Activated CD8-positive, alpha-beta T cell treated with anti-CD3 and anti-CD28 coated beads, Interleukin-2, amount 10 ng/mL, durations not matched to agents 7 days and 5 days (primary cell): Measurements from ENCODE around the gene ABCD1. TPM values are rescaled to one million over a fixed set of nuclear protein-coding genes. Genes with fewer than 3 reads are reported as not detected.
"Not testable (repeated sequence)": the region's sequence is repeated elsewhere in the genome, so short reads cannot be mapped to it uniquely, and the experiment has no call there.

ENCODE experiments used
- ATAC-seq: fragments of 150-1000 bp; cut with Tn5 transposase; one replicate; pipeline ENCODE4 v1.10.0; 2021; ENCODE audit warnings: moderate library complexity
- CTCF ChIA-PET: fragments of 350-600 bp; sonication (Branson Sonifier 250); formaldehyde crosslinking; loops from one replicate; lab custom pipeline; 2021; ENCODE audit warnings: antibody characterized with exemption; lab: Charles Lee
- POLR2A ChIA-PET: fragments of 350-600 bp; sonication (Branson Sonifier 250); formaldehyde crosslinking; loops from one replicate; lab custom pipeline; 2021; ENCODE audit warnings: antibody characterized with exemption; lab: Charles Lee
- DNase-seq: peaks from one replicate; pipeline ENCODE4 v3.0.0-alpha.2; 2020
- H3K27ac Mint-ChIP-seq: one replicate; pipeline ENCODE4 v1.8.0; 2021; ENCODE audit warnings: mild to moderate bottlenecking, mixed read lengths
- H3K27me3 Mint-ChIP-seq: one replicate; pipeline ENCODE4 v1.8.0; 2021; ENCODE audit warnings: low read depth, mixed read lengths
- H3K36me3 Mint-ChIP-seq: one replicate; pipeline ENCODE4 v1.8.0; 2021; ENCODE audit warnings: low read depth, mixed read lengths
- H3K4me1 Mint-ChIP-seq: one replicate; pipeline ENCODE4 v1.8.0; 2021; ENCODE audit warnings: low read depth, mixed read lengths
- H3K4me3 Mint-ChIP-seq: one replicate; pipeline ENCODE4 v1.8.0; 2021; ENCODE audit warnings: mild to moderate bottlenecking, mixed read lengths
- H3K9me3 Mint-ChIP-seq: one replicate; pipeline ENCODE4 v1.8.0; 2022; ENCODE audit warnings: mixed read lengths; ENCODE audit not compliant: insufficient read depth
- total RNA-seq, 2 experiments: library from RNA; stranded (reverse); gene quantifications; one replicate each; pipeline ENCODE4 v1.2.3, GENCODE V29; 2021

ABCD1 gene
- total RNA-seq, 2 experiments from 2014 or later: 14.6 to 15.9 TPM

DNA sequence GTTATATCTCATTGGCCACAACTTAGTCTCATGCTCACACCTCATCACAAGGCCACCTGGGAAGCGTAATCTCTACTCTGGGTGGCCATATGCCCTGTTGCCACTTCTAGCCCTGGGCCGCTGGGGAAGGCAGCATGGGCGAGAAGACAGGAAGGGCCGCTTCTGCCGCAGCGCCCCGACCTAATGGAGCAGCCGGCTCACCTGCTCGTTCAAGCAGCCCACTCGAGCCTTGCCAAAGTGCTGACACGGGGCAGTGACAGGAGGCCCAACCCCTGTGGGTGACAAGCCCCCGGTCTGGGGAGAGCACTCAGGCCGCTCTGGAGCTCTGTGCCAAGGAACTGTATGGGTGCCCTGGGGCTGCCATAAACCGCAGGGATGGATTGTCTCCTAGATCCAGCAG lies 17.5 kb downstream of the ABCD1 start:
- ATAC-seq, POLR2A ChIA-PET, H3K36me3 Mint-ChIP-seq, H3K4me3 Mint-ChIP-seq, CTCF ChIA-PET, H3K9me3 Mint-ChIP-seq, DNase-seq, H3K27ac Mint-ChIP-seq, H3K27me3 Mint-ChIP-seq: not testable (repeated sequence)
- peaks cover 26% of the 10 kb centered on the region for H3K4me1 Mint-ChIP-seq

- H3K27me3 Mint-ChIP-seq, DNase-seq, ATAC-seq, POLR2A ChIA-PET, H3K9me3 Mint-ChIP-seq, H3K4me3 Mint-ChIP-seq, H3K27ac Mint-ChIP-seq, CTCF ChIA-PET, H3K36me3 Mint-ChIP-seq: not testable (repeated sequence)
- peaks cover 26% of the 10 kb centered on the region for H3K4me1 Mint-ChIP-seq
These were observed 18.3 kb downstream of the ABCD1 start for GRCh38 chrX:153742796-153743467.

DNA sequence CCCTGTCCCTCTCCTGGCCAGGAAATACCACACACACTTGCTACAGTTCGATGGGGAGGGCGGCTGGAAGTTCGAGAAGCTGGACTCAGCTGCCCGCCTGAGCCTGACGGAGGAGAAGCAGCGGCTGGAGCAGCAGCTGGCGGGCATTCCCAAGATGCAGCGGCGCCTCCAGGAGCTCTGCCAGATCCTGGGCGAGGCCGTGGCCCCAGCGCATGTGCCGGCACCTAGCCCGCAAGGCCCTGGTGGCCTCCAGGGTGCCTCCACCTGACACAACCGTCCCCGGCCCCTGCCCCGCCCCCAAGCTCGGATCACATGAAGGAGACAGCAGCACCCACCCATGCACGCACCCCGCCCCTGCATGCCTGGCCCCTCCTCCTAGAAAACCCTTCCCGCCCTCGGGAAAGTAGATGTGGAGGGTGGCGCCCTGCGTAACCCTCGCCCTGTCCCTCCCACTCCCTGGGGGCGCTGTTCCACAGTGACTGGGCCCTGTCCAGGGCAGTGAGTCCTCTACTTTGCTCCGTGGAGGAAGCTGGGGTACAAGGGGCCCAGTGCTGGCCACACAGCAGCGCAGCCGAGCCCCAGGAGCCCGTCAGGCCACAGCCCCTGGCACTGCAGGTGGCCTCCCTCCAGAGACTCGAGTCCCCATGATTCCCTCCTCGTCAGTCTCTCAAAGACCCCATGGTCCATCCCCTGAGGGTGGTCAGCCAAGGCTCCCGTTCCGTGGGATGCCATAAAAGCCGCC lies 19.0 kb downstream of the ABCD1 start:
- POLR2A ChIA-PET, H3K36me3 Mint-ChIP-seq, H3K9me3 Mint-ChIP-seq, H3K4me3 Mint-ChIP-seq, H3K27ac Mint-ChIP-seq, ATAC-seq, DNase-seq, H3K27me3 Mint-ChIP-seq: not testable (repeated sequence)
- CTCF ChIA-PET: interaction anchor here (0.9 kb wide), 1 partner anchor 16 kb away, joined by 4 read pairs; no protein-coding TSS in a partner anchor
- peaks cover 26% of the 10 kb centered on the region for H3K4me1 Mint-ChIP-seq

GRCh38 chrX:153744210-153745066 lies 19.8 kb downstream of the ABCD1 start:
- Mint-ChIP-seq H3K27ac (no peak overlapping the region), H3K36me3 (peaks cover 6% of the 10 kb centered on the region), H3K4me3 (no peak overlapping the region), H3K27me3 (peaks cover 2% of the 10 kb centered on the region), H3K4me1 (peaks cover 23% of the 10 kb centered on the region), H3K9me3 (no peaks in the 10 kb centered on the region)
- ChIA-PET POLR2A (no interaction called here), CTCF (interaction anchor here (0.9 kb wide), 1 partner anchor 17 kb away, joined by 4 read pairs; no protein-coding TSS in a partner anchor)
- no peak for DNase-seq
- no peak for ATAC-seq

DNA sequence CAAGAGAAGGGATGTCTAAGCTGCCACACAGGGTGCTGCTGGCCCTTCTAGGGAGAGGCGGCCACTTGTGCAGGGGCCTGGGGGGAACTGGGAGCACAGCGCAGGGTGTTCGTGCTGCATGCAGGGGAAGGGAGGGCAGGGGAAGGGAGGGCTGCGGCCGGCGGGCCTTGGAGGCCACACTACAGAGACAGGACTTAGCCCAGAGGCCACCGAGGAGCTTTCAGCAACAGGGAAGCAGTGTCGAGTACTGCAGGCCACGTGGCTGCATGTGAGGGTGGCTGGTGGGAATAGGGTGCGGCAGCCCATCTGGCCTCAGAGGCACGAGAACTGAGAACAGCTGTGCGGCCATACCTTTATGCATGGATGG lies 20.4 kb downstream of the ABCD1 start:
- CTCF ChIA-PET, H3K36me3 Mint-ChIP-seq, H3K27me3 Mint-ChIP-seq, ATAC-seq, H3K9me3 Mint-ChIP-seq, H3K27ac Mint-ChIP-seq, POLR2A ChIA-PET, H3K4me3 Mint-ChIP-seq, DNase-seq: not testable (repeated sequence)
- peaks cover 17% of the 10 kb centered on the region for H3K4me1 Mint-ChIP-seq

DNA sequence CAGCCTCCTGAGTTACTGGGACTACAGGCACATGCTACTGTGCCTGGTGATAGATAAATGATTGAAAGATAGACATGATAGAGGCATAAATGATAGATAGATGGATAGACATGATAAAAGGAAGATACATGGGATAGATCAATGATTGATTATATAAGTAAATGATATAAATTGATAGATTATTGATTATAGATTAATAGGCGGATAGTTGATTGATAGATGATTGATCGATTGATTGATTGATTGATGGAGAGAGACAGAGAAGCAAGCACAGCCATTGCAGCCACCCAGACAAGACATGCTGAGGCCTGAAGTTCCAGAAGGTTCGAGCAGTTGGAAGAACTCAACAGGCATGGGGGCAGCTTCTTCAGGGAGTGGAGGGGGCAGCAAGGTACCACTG lies 21.7 kb downstream of the ABCD1 start:
- Mint-ChIP-seq H3K27ac (no peak overlapping the region), H3K36me3 (peaks cover 2% of the 10 kb centered on the region), H3K4me3 (no peak overlapping the region), H3K9me3 (no peaks in the 10 kb centered on the region), H3K27me3 (peaks cover 10% of the 10 kb centered on the region), H3K4me1 (peaks cover 5% of the 10 kb centered on the region)
- DNase-seq: no peak
- ChIA-PET POLR2A (no interaction called here), CTCF (no interaction called here)
- ATAC-seq: no peak

- DNase-seq, ATAC-seq, H3K4me1 Mint-ChIP-seq, H3K27ac Mint-ChIP-seq, H3K4me3 Mint-ChIP-seq, H3K36me3 Mint-ChIP-seq, H3K9me3 Mint-ChIP-seq, POLR2A ChIA-PET, CTCF ChIA-PET: not testable (repeated sequence)
- H3K27me3 Mint-ChIP-seq: peaks cover 10% of the 10 kb centered on the region
These were observed 22.3 kb downstream of the ABCD1 start for GRCh38 chrX:153746991-153747390.

DNA sequence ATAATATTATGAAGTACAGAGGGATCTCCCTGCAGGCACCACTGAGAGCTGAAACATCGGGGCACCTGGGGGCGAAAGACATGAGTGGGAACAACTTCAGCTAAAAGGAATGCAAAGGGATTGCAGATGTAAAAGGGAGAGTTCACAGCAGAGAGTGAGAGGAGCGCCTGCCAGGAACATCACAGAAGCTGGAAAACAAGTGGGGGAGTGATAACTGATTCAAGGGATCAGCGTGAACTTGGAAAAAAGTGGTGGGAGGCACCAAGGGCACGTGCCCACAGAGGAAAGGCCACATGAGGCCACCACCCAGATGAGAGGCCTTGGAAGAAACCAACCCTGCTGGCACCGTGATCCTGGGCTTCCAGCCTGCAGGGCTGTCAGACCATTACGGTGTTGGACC lies 24.4 kb downstream of the ABCD1 start:
- H3K36me3 Mint-ChIP-seq, CTCF ChIA-PET, H3K9me3 Mint-ChIP-seq, DNase-seq, H3K4me3 Mint-ChIP-seq, ATAC-seq, H3K4me1 Mint-ChIP-seq, POLR2A ChIA-PET, H3K27ac Mint-ChIP-seq: not testable (repeated sequence)
- H3K27me3 Mint-ChIP-seq: peaks cover 10% of the 10 kb centered on the region

GRCh38 chrX:153750127-153750774 lies 25.6 kb downstream of the ABCD1 start:
- Mint-ChIP-seq H3K36me3 (no peaks in the 10 kb centered on the region), H3K27ac (no peak overlapping the region), H3K27me3 (peaks cover 10% of the 10 kb centered on the region), H3K4me1 (no peaks in the 10 kb centered on the region), H3K4me3 (no peak overlapping the region), H3K9me3 (no peaks in the 10 kb centered on the region)
- ChIA-PET POLR2A (no interaction called here), CTCF (no interaction called here)
- ATAC-seq (no peak), DNase-seq (no peak)

GRCh38 chrX:153755136-153755535 lies 30.5 kb downstream of the ABCD1 start:
- Mint-ChIP-seq H3K4me1 (no peaks in the 10 kb centered on the region), H3K4me3 (no peak overlapping the region), H3K27ac (no peak overlapping the region), H3K9me3 (no peaks in the 10 kb centered on the region), H3K36me3 (no peaks in the 10 kb centered on the region), H3K27me3 (peaks cover 10% of the 10 kb centered on the region)
- ATAC-seq: no peak
- ChIA-PET CTCF (interaction anchor here (1.0 kb wide), 1 partner anchor 195 kb away, joined by 3 read pairs; no protein-coding TSS in a partner anchor), POLR2A (no interaction called here)
- no peak for DNase-seq

DNA sequence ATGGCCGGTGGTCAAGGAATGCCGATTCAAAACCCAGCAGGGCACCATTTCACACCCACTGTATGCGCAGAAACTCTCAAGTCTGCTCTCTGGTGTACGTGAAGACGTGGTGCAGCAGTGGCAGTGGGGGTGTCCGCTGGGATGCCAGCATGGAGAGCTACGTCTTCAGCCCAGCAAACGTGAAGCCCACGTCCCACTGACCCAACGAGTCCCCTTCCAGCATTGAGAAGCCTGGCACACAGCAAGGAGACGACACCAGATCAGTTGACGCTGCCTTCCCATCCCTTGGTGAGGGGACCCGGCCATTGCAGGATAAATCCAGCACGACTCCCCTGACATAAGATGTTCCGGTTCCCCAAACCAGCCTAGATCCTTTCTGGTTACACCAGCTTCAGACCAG lies 37.2 kb downstream of the ABCD1 start:
- Mint-ChIP-seq H3K27ac (no peak overlapping the region), H3K36me3 (no peaks in the 10 kb centered on the region), H3K4me1 (peaks cover 15% of the 10 kb centered on the region), H3K27me3 (peaks cover 4% of the 10 kb centered on the region), H3K9me3 (no peaks in the 10 kb centered on the region), H3K4me3 (no peak overlapping the region)
- ChIA-PET CTCF (no interaction called here), POLR2A (no interaction called here)
- DNase-seq (no peak), ATAC-seq (no peak)
